22Rv1 (cell line): Measurements from ENCODE around the gene CDKL2.

Experiments
- H3K27ac ChIP-seq: fragments of 450-650 bp; 2 replicates; pipeline ENCODE4 v1.5.1; 2017
- CTCF ChIP-seq: fragments of 450-650 bp; IDR thresholded peaks from 2 replicates; pipeline ENCODE4 v1.5.1; 2017; ENCODE audit warnings: mild to moderate bottlenecking
- ZFX ChIP-seq: fragments of 450-650 bp; IDR thresholded peaks from 2 replicates; pipeline ENCODE4 v1.6.1; 2017; ENCODE audit warnings: antibody characterized with exemption, borderline replicate concordance

The CDKL2 gene

DNA sequence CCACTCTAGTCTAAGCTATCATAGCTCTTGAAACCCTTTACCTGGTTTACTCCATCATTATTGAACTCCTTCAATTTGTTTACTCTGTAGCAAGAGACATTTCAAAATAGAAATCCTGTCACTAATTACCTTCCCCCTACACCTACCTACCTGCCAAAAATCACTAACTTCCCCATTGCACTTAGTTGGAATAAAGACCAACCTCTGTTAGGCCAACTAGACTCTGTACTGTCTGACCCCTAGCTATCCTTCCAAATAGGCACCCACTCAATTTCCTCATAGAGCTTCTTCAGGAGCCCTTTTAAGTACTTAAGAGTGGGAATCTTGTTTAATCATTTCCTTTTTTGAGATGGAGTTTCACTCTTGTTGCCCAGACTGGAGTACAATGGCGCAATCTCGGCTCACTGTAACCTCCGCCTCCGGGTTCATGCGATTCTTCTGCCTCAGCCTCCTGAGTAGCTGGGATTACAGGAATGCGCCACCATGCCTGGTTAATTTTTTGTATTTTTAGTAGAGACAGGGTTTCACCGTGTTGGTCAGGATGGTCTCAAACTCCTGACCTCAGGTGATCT is 8.9 kb upstream of the CDKL2 start:
- H3K27ac ChIP-seq, result no peak overlapping the region
- no peak for TF ChIP-seq CTCF
- no peak for TF ChIP-seq ZFX

- H3K27ac ChIP-seq, result no peak overlapping the region
- TF ChIP-seq ZFX (no peak), CTCF (no peak)
Observed at GRCh38 chr4:75637827-75638226, 7.5 kb upstream of the CDKL2 start.

GRCh38 chr4:75637176-75637575 is 6.8 kb upstream of the CDKL2 start:
- TF ChIP-seq CTCF, result no peak
- TF ChIP-seq ZFX, result no peak
- H3K27ac ChIP-seq, result no peak overlapping the region

DNA sequence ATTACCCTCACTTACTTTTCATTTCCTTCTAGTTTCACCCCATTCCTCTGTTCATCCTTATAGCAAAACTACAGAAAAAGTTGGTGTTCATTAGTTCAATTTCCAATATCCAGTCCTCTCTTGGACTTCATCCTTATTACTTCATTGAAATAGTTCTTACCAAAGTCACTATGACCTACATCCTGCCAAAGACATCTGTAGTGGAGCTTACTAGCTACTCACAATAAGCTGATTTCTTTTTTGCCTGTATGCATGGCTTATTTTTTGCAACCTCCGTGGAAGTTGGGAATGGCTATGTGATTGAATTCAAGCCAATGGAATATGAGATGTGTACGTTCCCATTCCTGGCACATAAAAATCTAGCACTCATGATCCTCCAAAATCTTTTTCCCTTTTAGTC is 4.6 kb upstream of the CDKL2 start:
- TF ChIP-seq ZFX (no peak), CTCF (no peak)
- no peak overlapping the region for H3K27ac ChIP-seq

- no peak overlapping the region for H3K27ac ChIP-seq
- TF ChIP-seq ZFX (no peak), CTCF (no peak)
Observed at GRCh38 chr4:75634281-75634680, 4.0 kb upstream of the CDKL2 start.

- no peak overlapping the region for H3K27ac ChIP-seq
- TF ChIP-seq CTCF (no peak), ZFX (no peak)
Observed at GRCh38 chr4:75633846-75634245, 3.5 kb upstream of the CDKL2 start.

GRCh38 chr4:75630937-75631329 is 605 bp upstream of the CDKL2 start:
- no peak for TF ChIP-seq CTCF
- no peak for TF ChIP-seq ZFX

More at GRCh38 chr4:75630937-75631329, 605 bp upstream of the CDKL2 start:
- H3K27ac ChIP-seq, result no peak overlapping the region
